ENCODE results near the gene SRPK2.
"Not testable (repeated sequence)": the region's sequence is repeated elsewhere in the genome, so short reads cannot be mapped to it uniquely, and the experiment has no call there.

The SRPK2 gene

DNA sequence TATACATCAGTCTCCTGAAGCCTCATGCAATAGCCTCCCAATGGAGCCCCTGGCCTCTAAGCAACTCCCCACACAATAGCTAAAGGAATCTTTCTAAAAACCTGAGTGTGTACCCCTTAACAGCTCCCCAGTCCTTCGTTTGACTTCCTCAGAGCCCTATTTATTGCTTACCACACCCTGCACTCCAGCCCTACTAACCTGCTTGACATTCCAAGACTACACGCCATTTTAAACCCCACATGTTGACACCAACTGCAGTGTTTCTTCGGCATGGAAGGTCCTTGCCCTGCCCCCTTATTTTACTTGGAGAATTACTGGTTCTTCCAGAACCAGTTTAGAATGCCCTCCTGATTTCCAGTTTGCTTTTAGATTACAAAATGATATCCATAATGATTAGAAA is 10.8 kb downstream of the SRPK2 start:
- FAIRE-seq (no peak), DNase-seq (ENCODE audit: insufficient read length, low spot score) (no peak)

DNA sequence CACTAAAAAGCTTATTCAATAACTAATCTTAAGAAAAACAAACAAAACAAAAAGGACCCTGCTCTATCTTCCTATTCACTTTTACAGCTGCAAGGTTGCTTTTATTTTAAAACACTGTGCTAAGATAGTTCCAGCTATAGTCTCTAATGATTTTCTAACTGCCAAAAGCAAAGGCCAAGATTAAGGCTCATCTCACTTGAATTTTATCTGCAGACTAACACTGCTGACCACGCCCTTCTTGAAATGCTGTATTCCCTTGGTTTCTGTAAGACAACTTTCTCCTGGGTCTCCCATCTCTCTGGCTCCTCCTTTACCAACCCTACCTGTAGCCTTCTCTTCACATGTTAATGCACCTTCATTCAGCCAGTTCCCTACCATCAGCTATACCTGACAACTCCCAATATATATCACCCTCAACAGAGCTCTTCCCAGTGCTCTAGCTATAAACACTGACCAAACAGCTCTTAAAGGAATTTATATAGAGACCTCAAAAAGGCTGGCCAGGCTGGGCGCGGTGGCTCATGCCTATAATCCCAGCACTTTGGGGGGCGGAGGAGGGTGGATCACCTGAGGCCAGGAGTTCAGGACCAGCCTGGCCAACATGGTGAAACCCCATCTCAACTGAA is 11.7 kb downstream of the SRPK2 start:
- no peak for FAIRE-seq
- DNase-seq (ENCODE audit: insufficient read length, low spot score) = no peak

DNA sequence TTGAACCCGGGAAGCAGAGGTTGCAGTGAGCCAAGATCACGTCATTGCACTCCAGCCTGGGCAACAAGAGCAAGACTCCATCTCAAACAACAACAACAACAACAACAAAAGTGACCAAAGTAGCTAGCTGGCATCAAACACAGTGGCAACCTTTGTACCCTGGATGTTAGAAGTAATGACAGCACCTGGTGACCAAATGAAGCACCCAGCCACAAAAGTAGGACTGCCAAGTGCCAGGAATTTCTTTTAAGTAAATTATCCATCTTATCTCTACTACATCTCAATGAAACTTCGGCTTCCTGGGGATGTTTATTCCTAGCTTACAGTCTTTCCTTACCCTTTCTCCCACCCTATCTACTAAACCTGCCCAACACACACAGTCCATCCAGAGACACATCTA is 18.8 kb downstream of the SRPK2 start:
- DNase-seq (ENCODE audit: insufficient read length, low spot score) (no peak), FAIRE-seq (no peak)

DNA sequence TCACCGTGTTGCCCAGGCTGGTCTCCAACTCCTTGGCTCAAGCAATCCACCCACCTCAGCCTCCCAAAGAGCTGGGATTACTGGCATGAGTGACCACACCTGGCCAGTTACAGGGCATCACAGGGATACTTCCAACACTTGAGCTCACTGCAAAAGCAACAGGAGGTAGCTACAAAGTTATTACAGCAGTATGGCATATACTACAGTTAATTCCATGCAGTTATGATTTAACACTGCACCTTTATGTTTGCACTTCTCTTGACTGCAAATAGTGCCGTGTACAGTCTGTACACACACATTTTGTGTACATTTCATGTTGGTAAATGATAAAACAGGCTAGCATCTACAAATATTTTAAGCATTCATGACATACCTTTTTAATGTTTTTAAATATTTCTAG is 21.3 kb downstream of the SRPK2 start:
- FAIRE-seq = no peak
- DNase-seq (ENCODE audit: insufficient read length, low spot score) = no peak

DNA sequence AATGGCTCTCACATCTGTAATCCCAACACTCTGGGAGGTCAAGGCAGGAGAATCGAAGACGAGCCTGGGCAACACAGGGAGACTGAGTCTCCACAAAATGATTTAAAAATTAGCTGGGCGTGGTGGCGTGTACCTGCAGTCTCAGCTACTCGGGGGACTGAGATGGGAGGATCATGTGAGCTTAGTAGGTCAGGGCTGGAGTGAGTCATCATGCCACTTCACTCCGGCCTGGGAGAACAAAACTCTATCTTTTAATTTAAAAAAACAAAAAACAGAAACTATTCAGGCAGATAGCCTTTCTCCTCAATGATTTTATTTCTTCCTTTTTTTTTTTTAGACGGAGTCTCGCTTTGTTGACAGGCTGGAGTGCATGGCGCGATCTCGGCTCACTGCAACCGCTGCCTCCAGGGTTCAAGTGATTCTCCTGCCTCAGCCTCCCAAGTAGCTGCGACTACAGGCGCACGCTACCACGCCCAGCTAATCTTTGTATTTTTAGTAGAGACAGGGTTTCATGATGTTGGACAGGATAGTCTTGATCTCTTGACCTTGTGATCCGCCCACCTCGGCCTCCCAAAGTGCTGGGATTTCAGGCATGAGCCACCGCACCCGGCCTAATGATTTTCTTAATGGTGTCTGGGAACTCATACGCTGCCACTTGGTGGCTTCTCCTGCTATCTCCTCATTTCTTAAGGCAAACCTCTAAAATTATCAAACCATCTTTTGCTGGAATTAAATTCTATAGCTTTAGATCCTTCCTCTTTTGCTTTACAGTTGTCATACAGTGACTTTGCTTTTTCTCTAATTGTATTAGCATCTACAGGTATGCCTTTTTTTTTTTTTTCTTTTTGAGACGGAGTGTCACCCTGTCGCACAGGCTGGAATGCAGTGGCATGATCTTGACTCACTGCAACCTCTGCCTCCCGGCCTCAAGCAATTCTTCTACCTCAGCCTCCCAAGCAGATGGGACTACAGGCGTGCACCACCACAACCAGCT is 22.9 kb downstream of the SRPK2 start:
- FAIRE-seq = no peak
- DNase-seq (ENCODE audit: insufficient read length, low spot score) = no peak

DNA sequence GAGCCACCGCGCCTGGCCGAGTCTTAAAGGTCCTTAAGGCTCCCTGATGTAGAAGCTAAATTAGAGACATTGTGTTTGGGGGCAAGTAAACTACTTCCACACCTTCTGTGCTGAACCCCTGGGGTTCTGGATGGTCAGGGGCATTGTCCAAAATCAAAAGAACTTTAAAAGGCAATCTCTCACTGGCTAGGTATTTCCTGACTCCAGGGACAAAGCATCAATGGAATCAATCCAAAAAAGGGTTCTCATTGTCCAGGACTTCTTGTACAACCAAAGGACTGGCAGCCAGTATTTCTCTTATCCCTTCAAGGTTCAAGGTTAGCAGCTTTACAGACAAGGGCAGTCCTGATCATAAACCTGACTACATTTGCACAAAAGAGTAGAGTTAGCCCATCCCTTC is 24.0 kb downstream of the SRPK2 start:
- FAIRE-seq (no peak), DNase-seq (ENCODE audit: insufficient read length, low spot score) (no peak)

DNA sequence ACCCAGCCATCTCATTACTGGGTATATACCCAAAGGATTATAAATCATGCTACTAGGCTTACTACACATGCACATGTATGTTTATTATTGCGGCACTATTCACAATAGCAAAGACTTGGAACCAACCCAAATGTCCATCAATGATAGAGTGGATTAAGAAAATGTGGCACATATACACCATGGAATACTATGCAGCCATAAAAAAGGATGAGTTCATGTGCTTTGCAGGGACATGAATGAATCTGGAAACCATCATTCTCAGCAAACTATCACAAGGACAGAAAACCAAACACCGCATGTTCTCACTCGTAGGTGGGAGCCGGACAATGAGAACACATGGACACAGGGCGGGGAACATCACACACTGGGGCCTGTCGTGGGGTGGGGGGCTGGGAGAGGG is 25.1 kb downstream of the SRPK2 start:
- not testable (repeated sequence) for DNase-seq (ENCODE audit: insufficient read length, low spot score); FAIRE-seq

DNA sequence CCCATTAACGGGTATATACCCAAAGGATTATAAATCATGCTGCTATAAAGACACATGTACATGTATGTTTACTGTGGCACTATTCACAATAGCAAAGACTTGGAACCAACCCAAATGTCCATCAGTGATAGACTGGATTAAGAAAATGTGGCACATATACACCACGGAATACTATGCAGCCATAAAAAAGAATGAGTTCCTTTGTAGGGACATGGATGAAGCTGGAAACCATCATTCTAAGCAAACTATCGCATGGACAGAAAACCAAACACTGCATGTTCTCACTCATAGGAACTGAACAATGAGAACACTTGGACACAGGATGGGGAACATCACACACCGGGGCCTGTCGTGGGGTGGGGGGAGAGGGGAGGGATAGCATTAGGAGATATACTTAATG is 26.0 kb downstream of the SRPK2 start:
- FAIRE-seq; DNase-seq (ENCODE audit: insufficient read length, low spot score): not testable (repeated sequence)

DNA sequence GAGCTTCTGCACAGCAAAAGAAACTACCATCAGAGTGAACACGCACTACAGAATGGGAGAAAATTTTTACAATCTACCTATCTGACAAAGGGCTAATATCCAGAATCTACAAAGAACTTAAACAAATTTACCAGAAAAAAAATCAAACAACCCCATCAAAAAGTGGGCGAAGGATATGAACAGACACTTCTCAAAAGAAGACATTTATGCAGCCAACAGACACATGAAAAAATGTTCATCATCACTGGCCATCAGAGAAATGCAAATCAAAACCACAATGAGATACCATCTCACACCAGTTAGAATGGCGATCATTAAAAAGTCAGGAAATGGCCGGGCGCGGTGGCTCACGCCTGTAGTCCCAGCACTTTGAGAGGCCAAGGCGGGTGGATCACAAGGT is 26.7 kb downstream of the SRPK2 start:
- not testable (repeated sequence) for DNase-seq (ENCODE audit: insufficient read length, low spot score); FAIRE-seq

DNA sequence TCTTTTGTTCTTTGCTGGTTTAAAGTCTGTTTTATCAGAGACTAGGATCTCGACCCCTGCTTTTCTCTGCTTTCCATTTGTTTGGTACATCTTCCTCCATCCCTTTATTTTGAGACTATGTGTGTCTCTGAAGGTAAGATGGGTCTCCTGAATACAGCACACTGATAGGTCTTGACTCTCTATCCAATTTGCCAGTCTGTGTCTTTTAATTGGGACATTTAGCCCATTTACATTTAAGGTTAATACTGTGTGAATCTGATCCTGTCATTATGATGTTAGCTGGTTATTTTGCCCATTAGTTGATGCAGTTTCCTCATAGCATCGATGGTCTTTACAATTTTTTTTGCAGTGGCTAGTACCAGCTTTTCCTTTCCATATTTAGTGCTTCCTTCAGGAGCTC is 28.6 kb downstream of the SRPK2 start:
- FAIRE-seq; DNase-seq (ENCODE audit: insufficient read length, low spot score): not testable (repeated sequence)

DNA sequence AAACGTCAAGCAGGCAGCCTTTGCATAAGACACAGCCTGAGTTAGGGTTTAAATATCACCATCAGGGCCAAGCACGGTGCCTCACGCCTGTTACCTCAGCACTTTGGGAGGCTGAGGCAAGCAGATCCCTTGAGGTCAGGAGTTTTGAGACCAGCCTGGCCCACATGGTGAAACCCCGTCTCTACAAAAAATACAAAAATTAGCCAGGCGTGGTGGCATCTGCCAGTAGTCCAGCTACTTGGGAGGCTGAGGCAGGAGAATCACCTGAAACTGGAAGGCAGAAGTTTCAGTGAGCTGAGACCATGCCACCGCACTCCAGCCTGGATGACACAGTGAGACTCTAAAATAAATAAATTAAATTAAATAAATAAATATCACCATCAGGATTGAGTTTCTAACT is 33.0 kb downstream of the SRPK2 start:
- FAIRE-seq = no peak
- DNase-seq (ENCODE audit: insufficient read length, low spot score) = no peak

DNA sequence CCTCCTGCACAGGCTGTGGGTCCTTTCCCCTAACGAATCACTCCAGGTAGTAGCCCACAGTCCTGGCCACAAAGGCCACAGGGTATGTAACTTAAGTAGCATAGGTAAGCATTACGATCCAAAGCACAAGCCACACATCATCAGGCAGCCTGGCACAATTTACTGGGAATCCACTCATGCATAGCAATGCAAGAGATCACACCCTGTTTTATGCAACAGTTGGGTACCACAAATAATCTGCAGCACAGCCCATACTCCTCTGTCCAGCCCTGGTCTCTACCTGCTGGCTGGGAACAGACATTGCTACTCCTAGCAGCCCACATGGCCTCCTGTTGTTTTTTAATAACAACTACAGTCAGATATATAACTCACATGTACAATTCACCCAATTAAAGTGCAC is 34.3 kb downstream of the SRPK2 start:
- FAIRE-seq (no peak), DNase-seq (ENCODE audit: insufficient read length, low spot score) (no peak)

DNA sequence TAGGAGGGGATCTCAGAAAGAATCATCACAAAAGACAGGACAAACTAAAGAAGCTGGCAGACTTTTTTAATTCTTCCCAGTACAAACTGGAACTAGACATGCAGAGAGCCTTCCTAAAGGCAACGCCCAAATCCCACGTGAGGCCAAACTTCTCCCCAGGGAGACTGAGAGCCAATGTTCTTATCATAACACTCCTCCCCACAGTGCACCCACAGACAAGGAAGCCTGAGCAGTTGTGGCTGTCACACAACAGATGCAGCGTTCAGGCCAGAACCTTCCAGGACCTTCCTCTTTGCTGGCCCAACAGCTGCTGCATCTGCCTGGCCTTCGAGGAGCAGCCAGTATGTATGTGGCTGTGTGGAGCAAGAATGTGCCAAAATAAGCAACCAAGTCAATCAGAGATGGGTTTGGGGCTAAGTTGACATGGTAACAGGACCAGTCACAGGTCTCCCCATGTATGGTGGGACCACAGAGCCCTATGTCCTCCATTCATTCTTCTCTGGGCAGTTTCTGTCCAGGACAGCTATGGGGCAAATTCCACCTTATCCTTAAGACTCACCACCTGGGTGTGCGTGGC is 34.9 kb downstream of the SRPK2 start:
- FAIRE-seq (peak; percentile 39), DNase-seq (ENCODE audit: insufficient read length, low spot score) (no peak)

DNA sequence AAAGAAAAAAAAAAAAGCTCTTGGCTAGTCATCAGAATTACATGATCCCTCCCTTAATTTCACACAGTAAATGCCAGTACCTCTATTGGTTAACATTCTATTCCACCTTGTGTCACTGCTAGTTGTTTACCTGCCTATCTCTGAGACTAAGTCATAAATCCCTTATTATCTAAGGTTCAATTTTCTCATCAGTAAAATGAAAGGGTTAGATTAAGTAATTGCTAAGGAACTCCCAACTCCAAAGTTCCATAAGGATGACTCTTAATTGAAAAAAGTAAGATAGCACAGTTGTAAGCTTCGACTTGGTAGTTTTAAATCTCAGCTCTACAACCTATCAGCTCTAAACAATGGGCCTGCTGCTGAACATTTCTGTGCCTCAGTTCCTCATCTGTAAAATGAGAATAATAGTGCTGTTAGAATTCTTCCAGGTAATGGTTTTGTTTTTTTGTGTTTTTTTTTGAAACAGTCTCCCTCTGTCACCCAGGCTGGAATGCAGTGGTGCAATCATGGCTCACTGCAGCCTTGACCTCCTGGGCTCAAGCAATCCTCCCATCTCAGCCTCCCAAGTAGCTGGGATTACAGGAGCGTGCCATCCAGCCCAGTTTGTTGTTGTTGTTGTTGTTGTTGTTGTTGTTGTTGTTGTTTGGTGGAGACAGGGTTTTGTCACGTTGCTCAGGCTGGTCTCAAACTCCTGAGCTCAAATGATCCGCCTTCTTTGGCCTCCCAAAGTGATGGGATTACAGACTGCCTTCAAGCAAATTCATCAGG is 35.6 kb downstream of the SRPK2 start:
- DNase-seq (ENCODE audit: insufficient read length, low spot score) (no peak), FAIRE-seq (no peak)

DNA sequence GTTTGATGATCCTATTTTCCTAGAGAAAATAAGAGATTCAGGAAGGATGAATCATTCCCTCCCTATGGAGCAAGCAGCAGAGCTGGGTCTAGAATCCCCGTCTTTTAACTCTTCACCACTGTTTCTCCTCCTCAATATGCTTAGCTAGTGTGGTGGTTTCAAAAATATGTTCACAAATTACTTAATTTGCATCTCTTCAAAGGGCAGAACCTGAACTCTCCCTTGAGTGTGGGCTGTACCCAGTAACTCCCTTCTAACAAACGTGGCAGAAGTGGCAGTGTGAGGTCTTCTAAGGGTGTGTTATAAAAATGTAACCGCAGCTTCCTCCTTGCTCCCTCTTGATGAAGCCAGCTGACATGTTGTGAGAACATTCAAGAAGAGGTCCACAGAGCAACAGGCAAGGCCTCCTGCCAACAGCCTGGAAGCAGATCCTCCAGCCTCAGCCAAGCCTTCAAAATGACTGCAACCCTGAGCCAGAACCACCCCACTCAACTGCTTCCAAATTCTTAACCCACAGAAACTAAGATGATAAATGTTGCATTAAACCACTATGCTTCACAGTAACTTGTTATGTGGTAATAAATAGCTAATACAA is 36.6 kb downstream of the SRPK2 start:
- FAIRE-seq (peak; percentile 87), DNase-seq (ENCODE audit: insufficient read length, low spot score) (peak; percentile 41)

DNA sequence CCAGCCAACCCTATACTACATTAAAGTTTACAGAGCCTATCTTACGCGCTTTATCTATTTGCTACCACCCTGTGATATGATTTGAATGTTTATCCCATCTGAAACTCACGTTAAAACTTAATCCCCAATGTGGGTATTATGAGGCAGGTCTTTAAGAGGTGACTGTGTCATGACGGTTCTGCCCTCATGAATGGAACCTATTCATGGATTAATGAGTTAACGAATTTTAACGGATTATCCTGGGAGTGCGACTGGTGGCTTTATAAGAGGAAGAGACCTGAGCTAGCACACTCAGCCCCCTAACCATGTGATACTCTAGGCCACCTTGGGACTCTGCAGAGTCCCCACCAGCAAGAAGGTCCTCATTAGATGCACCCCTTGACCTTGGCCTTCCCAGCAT is 37.8 kb downstream of the SRPK2 start:
- DNase-seq (ENCODE audit: insufficient read length, low spot score) (no peak), FAIRE-seq (no peak)

DNA sequence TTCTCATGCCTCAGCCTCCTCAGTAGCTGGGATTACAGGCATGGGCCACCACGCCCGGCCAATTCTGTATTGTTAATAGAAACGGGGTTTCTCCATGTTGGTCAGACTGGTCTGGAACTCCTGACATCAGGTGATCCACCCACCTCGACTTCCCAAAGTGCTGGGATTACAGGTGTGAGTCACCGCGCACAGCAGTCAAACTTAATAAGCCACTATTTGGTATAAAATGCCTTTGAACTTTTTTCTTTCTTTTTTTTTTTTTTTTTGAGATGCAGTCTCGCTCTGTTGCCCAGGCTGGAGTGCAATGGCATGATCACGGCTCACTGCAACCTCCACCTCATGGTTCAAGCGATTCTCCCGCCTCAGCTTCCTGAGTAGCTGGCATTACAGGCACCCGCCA is 40.5 kb downstream of the SRPK2 start:
- FAIRE-seq; DNase-seq (ENCODE audit: insufficient read length, low spot score): not testable (repeated sequence)

DNA sequence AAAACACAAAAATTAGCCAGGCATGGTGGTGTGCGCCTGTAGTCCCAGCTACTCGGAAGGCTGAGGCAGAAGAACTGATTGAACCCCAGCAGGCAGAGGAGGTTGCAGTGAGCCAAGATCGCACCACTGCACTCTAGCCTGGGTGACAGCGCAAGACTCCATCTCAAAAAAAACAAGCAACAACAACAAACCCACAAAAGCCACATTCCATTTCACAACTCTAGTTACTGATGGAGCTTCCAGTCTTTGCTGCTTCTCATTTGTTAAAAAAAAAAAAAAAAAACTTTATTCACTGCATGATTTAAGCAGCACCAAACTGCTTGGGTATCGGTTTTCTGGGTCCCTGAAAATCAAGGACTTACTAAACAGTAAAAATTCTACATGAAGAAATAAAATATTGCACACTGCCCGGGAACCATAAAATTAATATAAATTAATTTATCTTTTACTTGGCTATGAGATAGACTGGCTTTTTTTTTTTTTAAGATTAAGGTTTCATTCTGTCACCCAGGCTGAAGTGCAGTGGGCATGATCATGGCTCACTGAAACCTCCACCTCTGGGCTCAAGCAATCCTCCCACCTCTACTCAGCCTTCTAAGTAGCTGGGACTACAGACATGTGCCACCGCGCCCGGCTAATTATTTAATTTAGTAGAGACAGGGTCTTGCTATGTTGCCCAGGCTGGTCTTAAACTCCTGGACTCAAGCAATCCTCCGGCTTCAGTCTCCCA is 42.0 kb downstream of the SRPK2 start:
- no peak for DNase-seq (ENCODE audit: insufficient read length, low spot score)
- FAIRE-seq = no peak

DNA sequence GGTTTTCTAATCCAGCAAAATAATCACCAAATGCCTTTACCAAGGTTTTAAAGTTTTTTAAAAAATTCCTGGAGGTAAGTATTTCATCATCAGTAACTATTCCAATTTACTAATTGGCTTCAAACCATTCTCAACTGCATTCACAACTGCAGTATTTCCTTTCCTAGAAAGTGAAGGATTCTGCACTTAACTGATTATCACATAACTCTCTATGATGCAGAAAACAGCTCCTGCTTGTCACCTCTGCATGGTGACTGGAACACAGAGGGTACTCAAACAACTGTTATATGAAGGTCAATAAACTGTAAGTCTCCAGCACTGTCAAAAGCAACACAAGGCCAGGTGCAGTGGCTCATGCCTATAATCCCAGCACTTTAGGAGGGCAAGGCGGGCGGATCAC is 42.6 kb downstream of the SRPK2 start:
- FAIRE-seq = no peak

DNA sequence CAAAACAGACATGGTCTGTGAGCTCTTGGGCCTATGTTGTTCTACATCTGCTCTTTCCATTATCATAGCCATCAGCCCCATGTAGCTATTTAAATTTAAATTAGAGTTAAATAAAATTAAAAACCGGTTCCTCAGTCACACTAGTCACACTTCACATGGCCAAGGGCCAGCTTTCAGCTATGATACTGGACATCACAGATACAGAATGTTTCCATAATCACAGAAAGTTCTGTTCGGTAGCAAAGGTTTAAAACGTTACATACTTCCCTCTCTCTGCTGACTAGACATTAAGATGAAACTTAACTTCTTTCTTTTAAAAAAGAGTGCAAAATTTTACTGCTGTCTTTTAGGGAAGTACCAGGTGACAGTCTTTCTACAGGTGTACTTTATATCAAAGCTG is 43.0 kb downstream of the SRPK2 start:
- FAIRE-seq (no peak), DNase-seq (ENCODE audit: insufficient read length, low spot score) (no peak)

More for the DNA sequence above, 42.6 kb downstream of the SRPK2 start:
- no peak for DNase-seq (ENCODE audit: insufficient read length, low spot score)
